GM11168 (cell line): ENCODE measurements around the gene SALL1.

ENCODE experiments used
- in situ Hi-C: fragments of 300-500 bp; cut with MboI; formaldehyde crosslinking; loops from one replicate; pipeline ENCODE4 v1.12.0; 2022; ENCODE audit warnings: low sequenced_read_pairs; ENCODE audit not compliant: unreplicated experiment

Gene SALL1

GRCh38 chr16:51143196-51143977, 7.7 kb downstream of the SALL1 start:
- in situ Hi-C loops = no loop called here

DNA sequence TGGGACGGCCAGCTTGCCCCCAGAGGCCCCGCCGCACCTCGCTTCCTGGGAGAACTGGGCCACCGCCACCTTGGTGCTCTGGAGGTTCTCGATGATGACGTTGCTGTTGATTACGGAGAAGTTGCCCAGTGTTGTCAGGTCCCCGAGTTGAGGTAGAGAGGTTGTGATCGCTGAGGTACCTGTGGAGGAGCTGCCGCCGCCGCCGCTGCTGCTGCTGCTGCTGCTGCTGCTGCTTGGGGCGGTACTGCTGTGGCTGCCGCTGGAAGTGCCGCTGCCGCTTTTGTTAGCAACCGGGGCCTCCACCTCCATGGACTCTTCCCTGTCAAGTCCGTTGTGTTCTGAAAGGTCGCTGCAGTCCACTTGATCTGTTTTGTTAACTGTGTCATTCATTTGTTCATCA, 9.5 kb downstream of the SALL1 start:
- in situ Hi-C loops = no loop called here

DNA sequence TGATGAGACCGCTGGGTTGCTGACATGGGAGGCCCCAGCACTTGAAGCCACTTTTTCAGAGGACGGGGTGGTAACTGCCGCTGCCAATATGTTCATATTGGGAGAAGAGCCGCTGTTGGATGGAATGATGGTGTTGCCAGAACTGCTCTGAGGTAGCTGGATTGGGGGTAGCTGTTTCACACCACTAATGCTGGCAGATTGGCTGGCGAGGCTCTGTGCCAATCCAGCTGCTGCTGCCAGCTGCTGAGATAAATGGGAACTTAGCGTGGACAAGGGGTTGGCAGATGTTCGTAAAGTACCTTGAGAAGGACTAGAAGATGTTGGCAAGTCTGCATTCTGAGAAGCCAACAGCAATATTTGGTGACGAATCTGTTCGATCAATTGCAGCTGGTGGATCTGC, 10.0 kb downstream of the SALL1 start:
- in situ Hi-C loops = no loop called here

GRCh38 chr16:51140112-51140511, 11.0 kb downstream of the SALL1 start:
- in situ Hi-C loops = no loop called here

DNA sequence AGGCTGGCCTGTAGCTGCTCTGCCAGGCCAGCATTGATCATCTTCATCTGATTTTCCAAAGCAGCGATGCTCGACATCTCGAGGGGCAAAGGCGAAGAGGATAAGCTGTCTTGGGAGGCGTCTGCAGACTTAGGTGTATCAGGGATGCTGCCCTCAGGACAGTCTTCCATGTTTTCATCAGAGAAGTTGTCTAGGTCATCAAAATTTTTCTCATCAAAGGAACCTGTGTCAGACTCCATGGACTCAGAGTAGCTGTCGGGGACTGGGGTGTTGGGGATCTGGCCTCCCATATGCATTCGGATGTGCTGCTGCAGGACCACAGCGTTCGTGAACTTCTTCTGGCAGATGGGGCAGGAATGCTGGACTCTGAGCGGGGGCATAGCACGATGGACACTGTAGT, 11.5 kb downstream of the SALL1 start:
- in situ Hi-C loops = no loop called here

DNA sequence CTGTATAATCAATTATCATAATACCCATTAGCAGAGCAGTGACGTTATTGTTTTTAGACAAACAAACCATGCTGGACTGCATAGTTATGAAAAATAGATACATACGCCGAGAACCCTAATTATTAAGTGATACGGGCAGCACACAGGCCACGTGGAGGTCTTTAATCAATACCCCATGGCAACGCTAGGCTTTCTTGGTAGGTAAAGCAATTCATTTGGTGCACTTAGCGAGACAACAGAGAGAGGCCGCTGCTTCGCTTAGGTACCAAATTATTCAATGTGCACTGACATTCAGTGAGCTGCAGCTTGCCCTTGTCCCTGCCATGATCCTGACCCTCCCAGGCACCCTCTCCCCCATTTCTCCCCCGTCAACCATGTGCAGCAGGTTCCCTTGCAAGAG, 12.9 kb downstream of the SALL1 start:
- in situ Hi-C loops = no loop called here

- in situ Hi-C loops = no loop called here
Measured at GRCh38 chr16:51137097-51137496, 14.0 kb downstream of the SALL1 start.

- in situ Hi-C loops = no loop called here
Measured at GRCh38 chr16:51134876-51135275, 16.2 kb downstream of the SALL1 start.

- in situ Hi-C loops = no loop called here
Measured at GRCh38 chr16:51134269-51134812, 16.7 kb downstream of the SALL1 start.

DNA sequence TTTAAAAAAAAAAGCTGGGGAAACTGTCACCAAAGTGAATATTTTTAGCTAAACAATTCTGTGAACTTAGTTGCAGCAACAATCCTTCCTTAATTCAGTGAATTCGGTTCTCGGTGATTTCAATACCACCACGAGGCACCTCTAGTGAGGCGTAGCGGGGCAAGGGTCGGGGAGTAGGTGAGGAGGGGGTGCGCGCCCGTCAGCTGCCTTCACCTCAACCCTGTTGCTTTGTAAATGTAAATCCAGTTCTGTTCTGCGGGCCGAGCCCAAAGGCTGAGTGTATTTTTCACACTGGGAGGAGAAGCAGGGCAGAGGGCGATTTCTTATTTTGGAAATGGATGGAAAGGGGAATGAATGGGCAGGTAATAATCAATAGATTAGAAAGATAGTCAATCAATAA, 17.4 kb downstream of the SALL1 start:
- in situ Hi-C loops = no loop called here

- in situ Hi-C loops = no loop called here
Measured at GRCh38 chr16:51133183-51133582, 17.9 kb downstream of the SALL1 start.

GRCh38 chr16:51132490-51133115, 18.5 kb downstream of the SALL1 start:
- in situ Hi-C loops = no loop called here

- in situ Hi-C loops = no loop called here
Measured at GRCh38 chr16:51131619-51132018, 19.5 kb downstream of the SALL1 start.

- in situ Hi-C loops = no loop called here
Measured at GRCh38 chr16:51129105-51129504, 22.0 kb downstream of the SALL1 start.

DNA sequence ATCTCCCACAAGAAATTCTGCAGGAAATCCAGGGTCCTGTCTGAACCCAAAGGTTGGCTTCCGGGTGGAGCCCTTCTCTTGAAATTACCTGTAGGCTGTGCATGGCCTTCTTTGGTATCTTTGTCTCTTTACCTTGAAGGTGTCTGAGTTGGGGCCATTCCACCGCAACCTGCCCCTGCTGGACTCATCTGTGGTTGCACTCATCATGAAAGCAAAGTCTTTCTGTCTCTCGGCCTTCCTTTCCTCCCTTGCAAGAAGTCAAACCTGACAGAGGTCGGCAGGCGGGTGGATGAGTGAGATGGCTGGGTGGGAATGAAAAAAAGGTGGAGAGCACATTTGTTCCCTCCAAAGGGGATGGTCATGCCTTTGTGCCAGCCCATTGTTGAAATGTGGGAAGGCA, 25.1 kb downstream of the SALL1 start:
- in situ Hi-C loops = no loop called here

- in situ Hi-C loops = no loop called here
Measured at GRCh38 chr16:51124896-51125295, 26.2 kb downstream of the SALL1 start.

DNA sequence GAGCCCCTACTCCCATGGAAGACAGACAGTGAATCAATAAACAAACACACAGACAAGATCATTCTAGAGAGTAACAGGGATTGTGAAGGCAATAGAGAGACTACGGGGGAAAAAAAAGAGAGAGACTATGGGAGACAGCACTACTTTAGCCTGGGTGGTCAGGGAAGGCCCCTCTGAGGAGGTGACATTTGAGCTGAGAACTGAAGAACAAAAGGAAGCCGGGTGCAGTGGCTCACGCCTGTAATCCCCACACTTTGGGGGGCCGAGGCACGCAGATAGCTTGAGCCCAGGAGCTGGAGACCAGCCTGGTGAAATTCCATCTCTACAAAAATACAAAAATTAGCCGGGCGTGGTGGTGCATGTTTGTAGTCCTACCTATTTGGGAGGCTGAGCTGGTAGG, 29.2 kb downstream of the SALL1 start:
- in situ Hi-C loops = no loop called here

DNA sequence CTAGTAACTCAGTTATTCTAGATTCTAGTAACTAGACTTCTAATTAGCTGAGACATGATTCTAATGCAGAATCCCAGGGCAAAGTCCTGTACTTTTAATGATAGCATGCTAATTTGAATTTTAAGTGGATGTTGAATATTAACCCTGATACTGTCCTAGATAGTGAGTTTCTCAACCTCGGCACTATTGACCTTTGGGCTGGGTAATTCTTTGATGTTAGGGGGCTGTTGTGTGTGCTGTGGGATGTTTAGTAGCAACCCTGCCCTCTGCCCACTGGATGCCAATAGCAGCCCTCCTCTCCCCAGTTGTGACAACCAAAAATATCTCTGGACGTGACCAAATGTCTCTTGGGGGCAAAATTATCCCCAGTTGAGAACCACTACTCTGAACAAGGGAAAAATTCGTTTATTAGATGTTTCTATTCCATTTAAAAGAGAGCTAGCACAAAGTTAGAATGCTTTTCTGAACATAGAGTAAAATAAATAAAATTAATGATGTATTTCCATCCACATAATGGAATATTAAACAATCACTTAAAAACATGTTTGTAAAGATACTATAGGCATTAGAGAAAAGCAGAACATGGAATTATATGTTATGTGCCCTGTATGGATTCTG, 30.2 kb downstream of the SALL1 start:
- in situ Hi-C loops = no loop called here

GRCh38 chr16:51119973-51120729, 30.9 kb downstream of the SALL1 start:
- in situ Hi-C loops = no loop called here

DNA sequence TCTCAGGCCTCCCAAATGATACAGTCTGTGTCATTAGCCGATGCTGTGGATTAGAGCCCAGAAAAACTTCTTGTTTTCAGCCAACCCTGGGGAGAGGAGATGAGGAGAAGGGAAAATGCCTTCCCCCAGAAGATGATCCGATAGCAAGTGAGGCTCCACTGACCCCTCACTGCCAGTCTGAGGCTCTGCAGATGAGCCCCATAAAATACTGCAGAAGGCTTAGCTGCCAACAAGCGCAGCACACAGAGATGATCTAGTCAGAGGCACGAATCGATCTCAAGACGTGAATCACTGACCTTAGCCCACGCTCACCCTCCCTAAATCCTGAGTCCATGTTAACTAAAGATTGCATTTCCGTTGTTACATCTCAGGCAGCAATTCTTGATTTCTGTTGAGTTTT, 31.5 kb downstream of the SALL1 start:
- in situ Hi-C loops = no loop called here

GRCh38 chr16:51116353-51116752, 34.7 kb downstream of the SALL1 start:
- in situ Hi-C loops = no loop called here
